Stimulated activated CD4-positive, alpha-beta T cell treated with anti-CD3 and anti-CD28 coated beads, Interleukin-2, amount 100 ng/mL, for 48 hours (primary cell): ENCODE results near the gene ARSI.

Experiments used
- DNase-seq, 2 donors: peaks; one replicate each; pipeline ENCODE4 v3.0.0-alpha.2; 2020

ARSI gene

GRCh38 chr5:150305557-150305956 is 2.9 kb upstream of the ARSI start:
- DNase-seq, result no peak

GRCh38 chr5:150305095-150305494 is 2.4 kb upstream of the ARSI start:
- DNase-seq, result no peak

- no peak for DNase-seq
Measured at GRCh38 chr5:150304481-150305081, 1.9 kb upstream of the ARSI start.

- DNase-seq, result no peak
Measured at GRCh38 chr5:150303660-150304386, 1.1 kb upstream of the ARSI start.

- no peak for DNase-seq
Measured at GRCh38 chr5:150303070-150303615, 438 bp upstream of the ARSI start.

DNA sequence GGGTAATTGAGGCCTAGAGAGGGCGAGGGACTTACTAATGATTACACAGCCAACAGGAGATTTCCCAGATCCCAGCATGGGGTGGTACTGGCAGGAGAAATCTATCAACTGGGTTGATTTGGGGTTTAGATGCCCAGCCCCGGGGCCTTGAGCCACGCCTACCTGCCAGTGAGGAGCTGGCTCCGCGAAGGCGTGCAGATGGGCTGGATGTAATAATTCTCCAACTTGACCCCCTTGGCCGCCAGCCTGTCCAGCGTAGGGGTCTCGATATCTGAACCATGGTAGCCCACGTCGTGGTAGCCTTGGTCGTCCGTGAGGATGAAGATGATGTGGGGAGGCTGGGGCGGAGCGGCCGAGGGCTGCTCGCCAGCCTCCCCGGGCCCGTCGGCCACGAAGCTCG is 804 bp downstream of the ARSI start:
- no peak for DNase-seq

GRCh38 chr5:150301170-150301505 is 1.6 kb downstream of the ARSI start:
- DNase-seq, result no peak

- DNase-seq, result no peak
Measured at GRCh38 chr5:150300496-150301169, 2.1 kb downstream of the ARSI start.

- no peak for DNase-seq
Measured at GRCh38 chr5:150299571-150300327, 3.0 kb downstream of the ARSI start.

DNA sequence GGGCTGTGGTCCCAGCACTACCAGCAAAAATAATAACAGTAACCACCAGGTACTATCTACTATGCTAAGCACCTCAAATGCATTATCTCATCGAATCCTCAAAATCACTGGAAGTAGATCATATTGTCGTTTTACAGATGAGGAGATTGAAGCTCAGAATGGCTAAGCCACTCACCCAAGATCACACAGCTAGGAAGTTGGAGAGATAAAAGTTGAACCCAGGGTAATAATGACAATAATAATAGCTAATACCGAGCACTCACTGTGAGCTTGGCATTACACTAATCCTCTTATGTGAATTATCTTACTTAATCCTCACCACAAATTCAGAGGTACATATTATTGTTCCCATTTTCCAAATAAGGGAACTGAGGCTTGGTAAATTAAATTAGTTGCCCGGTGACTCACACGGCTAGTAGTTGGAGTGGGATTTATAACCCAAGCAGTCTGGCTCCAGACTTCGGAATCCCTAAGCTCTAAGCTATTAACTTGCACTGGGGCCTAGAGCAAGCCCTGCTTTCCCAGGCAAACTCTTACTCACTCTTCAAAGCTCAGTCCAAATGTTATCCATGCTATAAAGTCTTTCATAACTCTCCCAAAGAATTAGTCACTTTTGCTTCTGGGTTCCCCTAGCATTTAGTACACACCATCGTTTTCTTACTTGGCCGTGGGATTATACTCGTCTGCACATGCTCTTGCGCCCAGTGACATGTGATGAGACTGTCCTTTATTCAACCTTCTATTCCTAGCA is 3.8 kb downstream of the ARSI start:
- no peak for DNase-seq

DNA sequence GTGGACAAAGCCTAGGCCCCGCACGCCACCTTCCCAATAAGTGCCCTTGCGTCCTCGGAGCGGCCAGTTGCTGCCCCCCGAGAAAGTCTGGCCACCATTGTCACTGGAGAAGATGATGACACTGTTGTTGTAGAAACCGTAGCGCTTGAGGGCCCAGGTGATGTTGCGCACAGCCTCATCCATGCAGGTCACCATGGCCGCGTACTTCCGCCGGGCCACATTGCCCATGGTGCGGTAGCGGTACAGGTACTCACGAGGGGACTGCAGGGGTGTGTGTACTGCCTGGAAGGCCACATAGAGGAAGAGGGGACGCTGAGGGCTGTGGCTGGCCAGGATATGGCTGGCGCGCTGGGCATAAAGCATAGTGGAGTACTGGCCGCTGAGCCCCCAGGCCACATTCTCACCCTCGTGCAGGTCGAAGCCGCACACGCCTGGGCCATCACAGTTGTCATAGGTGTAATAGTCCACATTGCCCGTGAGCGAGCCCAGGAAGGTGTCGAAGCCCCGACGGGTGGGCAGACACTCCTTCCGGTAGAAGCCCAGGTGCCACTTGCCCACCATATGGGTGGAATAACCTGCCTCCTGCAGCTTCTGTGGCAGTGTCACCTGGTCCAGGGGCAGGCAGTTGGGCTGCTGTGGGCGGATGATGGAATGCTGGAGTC is 4.6 kb downstream of the ARSI start:
- DNase-seq, result no peak

DNA sequence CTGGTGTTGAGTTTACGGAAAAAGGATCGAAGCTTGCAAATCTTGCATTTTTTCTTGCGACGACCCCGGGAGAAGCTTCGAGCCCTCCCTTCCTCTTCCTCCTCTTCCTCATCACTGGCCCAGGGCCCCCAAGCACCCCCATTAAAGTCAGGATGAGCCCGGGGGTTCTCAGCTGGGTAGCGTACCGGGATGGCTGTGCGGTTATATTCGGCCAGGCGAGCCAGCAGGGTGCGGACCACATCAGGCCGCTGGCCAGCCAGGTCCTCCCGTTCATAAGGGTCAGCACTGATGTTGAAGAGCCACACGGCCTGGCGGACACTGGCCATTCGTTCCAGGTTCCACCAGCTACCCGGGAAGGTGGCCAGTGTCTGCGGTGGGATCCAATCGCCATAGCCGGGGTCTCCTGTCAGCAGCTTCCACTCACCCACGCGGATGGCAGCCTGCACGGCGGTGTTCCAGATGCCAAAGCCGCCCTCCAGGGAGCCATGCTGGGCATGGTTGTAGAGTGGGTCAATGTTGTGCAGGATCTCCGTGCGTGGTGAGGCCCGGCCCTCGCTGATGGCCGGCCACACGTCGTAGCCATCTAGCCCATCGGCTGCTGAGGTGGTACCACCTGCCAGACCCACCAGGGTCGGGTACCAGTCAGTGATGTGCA is 5.3 kb downstream of the ARSI start:
- no peak for DNase-seq

- no peak for DNase-seq
Measured at GRCh38 chr5:150296496-150296895, 6.2 kb downstream of the ARSI start.

DNA sequence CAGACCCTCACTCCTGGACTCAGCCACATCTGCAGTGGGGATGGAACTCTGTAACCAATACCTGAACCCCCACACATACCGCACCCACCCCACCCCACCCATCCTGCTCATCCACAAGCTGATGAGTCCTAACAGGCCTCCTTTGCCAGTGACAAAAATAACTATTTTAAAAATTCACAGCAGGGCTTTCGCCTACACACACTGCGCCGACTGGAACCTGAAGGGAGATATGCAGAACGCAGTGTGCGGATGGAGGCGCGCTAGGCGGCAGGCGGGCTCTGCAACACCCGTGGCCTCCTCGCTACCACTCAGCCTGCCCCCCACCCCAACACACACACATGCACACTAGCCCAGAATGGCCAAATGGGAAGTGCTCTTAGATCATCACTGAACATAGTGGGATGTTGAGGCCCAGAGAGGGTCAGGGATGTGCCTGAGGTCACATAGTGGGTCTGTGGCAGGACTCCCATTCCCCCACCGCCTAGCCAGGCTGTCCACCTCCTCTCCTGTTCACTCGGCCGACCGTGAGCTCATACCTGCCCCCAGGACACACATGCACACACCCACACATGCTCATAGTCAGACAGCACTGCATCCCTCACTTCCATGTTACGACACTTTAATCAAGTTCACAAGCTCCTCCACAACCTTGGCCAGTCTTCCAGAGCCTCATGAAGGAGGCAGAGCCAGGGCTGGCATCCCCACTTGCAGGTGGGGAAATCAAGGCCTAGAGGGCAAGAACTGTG is 6.8 kb downstream of the ARSI start:
- DNase-seq, result no peak

DNA sequence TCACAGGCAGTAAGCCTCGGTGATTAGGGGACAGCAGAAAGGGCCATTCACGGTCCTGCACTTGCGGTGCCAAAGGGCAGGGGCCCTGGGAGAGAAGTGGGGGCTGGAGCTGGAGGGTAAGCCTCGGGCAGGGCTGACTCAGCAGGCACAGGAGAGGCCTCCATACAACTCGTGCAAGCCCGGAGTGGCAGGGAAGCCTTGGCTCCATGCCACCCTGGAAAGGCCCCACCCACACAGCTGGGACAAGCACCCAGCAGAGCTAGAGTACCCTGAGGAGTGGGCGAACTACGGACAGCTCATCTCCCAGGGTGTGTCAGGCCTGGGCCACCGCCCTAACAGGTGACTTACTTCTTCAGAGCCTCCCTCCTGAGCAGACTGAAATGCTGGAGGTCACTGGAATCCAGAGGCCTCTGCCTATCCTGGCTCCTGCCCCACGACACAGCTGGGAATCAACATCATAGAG is 7.5 kb downstream of the ARSI start:
- DNase-seq, result no peak

DNA sequence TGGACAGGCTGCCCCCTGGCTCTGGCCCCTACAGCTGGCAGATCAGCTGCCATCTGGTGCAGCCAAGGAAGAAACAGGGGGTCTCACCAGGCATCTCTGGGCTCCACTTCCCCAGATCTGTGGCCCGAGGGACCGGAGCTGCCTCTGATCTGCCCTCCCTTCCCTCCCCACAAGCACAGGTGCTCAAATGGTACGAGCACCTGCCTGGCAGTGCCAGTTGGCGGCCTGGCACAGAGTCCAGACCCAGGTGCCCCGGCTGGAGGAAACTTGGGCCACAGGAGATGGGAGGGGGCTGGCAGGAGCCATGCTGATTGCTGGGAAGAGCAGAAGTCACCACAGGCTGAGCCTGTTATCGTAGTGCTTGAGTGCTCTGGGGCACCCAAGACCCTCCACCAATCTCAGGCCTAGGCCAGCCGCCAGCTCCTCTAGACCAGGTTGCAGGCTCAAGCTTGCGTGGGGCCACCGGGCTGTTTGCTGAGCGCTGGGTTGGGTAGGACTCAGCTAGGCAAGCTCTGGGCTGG is 8.1 kb downstream of the ARSI start:
- DNase-seq, result no peak

DNA sequence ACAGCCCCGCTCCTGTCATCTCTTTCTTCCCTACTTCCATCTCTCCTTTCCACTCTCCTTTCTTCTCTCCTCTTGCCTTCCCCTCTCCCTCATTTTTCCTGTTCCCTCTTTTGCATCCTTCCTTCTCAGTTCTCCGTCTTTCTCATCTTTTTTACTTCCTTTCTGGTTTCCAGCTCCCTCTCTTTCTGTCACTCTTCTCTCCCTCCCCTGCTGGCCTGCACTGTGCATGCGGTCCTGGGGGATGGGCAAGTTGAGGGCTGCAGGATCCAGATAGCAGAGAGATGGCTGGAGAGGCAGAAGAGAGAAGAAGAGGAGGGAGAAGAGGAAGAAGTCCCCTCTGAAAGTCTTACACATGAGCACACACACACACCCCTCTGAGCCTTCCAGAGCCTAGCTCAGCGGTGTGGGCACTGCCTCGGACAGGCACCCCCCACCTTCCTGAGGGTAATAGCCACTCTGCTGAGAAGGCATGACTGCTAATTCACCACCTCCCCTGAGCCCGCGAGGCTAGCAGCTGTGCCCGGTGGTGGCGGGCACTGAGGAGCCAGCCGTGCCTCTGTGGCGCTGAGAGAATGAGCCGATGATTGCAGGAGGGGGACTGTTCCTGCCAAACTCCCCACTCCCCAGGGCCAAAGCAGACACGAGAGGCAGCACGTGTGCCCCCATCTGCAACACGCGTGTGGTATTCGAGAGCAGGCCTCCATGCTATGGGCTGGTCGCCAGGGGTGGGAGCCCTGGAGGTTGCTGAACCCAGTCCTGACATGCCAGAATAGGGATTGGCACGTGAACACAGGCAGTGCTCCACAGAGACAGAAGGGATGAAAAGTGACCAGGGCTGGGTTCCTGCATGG is 9.4 kb downstream of the ARSI start:
- DNase-seq, result no peak

DNA sequence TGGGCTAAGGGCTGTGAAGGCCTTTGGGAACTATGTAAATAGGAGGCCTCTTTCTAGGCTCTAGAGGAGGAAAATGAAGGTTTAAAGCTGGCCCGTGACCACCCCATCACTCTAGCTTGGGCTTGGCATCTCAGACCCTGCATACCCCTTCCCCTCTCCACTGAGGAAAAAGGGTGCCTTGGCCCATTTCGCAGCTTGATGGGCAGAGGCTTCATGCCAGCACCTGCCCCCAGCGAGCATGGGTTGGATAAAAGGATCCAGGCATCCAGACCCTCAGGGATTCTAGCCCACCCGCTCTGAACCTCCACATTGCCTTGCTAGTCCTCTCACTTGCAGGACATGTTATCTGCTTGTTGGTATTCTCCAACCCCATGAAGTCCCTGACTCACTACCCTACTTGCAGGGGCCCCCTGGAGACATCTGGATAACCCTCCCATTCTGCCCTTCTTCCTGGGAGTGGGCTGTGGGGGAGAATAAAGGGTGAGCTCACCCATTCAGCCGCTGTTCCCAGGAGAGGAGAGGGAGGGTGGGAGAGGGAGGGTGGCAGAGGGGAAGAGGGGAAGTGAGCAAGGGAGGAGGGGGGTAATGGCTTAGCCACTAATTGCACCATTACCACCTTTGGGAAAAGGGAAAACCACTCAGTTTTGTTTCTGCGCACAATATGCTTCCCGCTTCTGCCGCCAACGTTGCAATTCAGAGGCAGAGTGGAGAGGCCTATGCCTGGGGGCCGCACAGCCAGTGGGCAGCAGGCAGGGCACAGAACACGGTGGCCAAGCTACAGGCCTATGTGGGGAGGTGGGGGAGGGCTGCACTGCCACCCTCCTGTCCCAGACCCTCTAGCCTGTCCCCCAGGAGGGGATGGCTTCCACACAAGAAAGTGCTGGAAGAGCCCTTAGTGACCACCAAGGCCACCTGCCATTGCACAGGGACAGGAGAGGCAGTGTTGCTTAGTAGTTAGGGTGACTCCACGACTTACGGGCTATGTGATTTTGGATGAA is 11.0 kb downstream of the ARSI start:
- no peak for DNase-seq
